Fibroblast of mammary gland (primary cell): ENCODE data around the gene BCAP31.
"Not testable (repeated sequence)": the region's sequence is repeated elsewhere in the genome, so short reads cannot be mapped to it uniquely, and the experiment has no call there.

Experiments
- DNase-seq: peaks from one replicate; pipeline ENCODE4 v3.0.0-alpha.2; 2010; ENCODE audit warnings: low read depth
- H3K4me3 ChIP-seq: 2 replicates; pipeline ENCODE4 v1.5.1; 2011; ENCODE audit warnings: low read depth, mild to moderate bottlenecking, low read length, moderate library complexity; ENCODE audit not compliant: control insufficient read depth
- TF ChIP-seq, protein P1 (sequence below): conservative IDR thresholded peaks from 2 replicates; pipeline ENCODE4 v1.5.1; 2011; ENCODE audit warnings: low read depth, low read length, inconsistent platforms; ENCODE audit not compliant: control insufficient read depth, insufficient read depth

The BCAP31 gene

GRCh38 chrX:153762626-153763173 is 38.5 kb upstream of the BCAP31 start:
- no peak for DNase-seq
- TF ChIP-seq, protein P1, sequence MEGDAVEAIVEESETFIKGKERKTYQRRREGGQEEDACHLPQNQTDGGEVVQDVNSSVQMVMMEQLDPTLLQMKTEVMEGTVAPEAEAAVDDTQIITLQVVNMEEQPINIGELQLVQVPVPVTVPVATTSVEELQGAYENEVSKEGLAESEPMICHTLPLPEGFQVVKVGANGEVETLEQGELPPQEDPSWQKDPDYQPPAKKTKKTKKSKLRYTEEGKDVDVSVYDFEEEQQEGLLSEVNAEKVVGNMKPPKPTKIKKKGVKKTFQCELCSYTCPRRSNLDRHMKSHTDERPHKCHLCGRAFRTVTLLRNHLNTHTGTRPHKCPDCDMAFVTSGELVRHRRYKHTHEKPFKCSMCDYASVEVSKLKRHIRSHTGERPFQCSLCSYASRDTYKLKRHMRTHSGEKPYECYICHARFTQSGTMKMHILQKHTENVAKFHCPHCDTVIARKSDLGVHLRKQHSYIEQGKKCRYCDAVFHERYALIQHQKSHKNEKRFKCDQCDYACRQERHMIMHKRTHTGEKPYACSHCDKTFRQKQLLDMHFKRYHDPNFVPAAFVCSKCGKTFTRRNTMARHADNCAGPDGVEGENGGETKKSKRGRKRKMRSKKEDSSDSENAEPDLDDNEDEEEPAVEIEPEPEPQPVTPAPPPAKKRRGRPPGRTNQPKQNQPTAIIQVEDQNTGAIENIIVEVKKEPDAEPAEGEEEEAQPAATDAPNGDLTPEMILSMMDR = no peak
- H3K4me3 ChIP-seq = no peak overlapping the region

GRCh38 chrX:153761863-153762262 is 37.7 kb upstream of the BCAP31 start:
- H3K4me3 ChIP-seq = no peak overlapping the region
- TF ChIP-seq, protein P1 = no peak
- no peak for DNase-seq

DNA sequence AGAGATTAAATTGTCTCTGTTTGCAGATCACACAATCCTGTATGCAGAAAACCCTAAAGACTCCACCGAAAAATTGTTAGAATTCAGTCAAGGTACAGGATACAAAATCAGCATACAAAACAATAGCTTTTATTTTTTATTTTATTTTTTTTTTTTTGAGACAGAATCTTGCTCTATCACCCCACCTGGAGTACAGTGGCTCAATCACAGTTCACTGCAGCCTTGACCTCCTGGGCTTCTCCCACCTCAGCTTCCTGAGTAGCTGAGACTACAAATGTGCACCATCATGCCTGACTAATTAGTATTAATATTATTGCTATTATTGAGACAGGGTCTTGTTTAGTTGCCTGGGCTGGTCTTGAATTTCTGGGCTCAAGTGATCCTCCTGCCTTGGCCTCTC is 30.9 kb upstream of the BCAP31 start:
- DNase-seq = no peak
- no peak overlapping the region for H3K4me3 ChIP-seq
- TF ChIP-seq, protein P1 = no peak

DNA sequence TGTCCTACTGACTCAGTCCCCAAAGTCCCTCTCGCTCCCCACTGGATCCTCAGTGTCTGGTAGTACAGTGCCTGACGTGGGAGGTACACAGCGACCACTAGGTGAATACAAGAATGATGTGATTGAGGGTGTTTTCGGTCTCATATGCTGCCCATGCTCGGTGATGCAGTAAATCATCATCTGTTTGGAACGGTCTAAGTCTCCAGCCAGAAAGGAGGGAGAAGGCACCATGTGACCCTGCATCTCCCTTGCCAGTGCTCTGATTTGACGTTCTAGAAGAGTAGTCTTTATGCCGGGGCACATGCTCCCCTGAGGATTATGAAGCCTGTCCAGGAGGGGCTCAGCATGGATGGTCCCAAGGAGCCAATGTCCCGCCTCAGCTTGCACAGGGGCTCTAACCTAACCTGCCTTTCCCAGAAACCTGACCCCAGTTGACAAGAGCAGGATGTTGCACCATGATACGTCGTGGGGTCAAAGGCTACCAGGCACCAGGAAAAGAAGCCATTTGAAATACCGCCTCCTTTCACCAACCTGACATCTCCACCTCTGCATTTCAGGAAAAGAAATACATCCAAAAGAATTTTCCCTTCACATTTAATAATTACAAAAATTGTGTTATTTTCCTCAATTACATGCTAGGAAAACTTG is 26.1 kb upstream of the BCAP31 start:
- TF ChIP-seq, protein P1 = no peak

DNA sequence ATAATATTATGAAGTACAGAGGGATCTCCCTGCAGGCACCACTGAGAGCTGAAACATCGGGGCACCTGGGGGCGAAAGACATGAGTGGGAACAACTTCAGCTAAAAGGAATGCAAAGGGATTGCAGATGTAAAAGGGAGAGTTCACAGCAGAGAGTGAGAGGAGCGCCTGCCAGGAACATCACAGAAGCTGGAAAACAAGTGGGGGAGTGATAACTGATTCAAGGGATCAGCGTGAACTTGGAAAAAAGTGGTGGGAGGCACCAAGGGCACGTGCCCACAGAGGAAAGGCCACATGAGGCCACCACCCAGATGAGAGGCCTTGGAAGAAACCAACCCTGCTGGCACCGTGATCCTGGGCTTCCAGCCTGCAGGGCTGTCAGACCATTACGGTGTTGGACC is 24.8 kb upstream of the BCAP31 start:
- DNase-seq, H3K4me3 ChIP-seq: not testable (repeated sequence)

More for the DNA sequence above, 26.1 kb upstream of the BCAP31 start:
- H3K4me3 ChIP-seq = no peak overlapping the region
- no peak for DNase-seq

DNA sequence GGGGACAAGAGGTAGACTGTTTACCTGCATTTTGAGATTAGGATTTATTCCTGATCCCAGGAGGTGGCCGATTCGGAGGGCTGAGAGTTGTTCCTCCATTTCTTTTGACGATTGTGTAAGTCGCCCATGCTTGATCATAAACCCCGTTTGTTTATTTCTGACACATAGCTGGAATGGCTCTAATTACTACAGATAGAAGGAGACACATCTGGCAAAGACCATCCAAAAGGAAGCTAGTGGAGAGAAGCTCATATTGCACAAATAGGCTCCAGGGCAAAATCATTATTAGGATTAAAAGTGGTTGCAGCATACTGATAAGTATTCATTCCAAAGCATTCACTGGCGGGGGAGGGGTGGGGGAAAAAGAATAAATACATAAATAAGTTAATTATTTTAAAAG is 22.8 kb upstream of the BCAP31 start:
- not testable (repeated sequence) for DNase-seq, H3K4me3 ChIP-seq

GRCh38 chrX:153746359-153746758 is 22.2 kb upstream of the BCAP31 start:
- H3K4me3 ChIP-seq = no peak overlapping the region
- TF ChIP-seq, protein P1 = no peak
- no peak for DNase-seq

GRCh38 chrX:153745067-153745433 is 20.9 kb upstream of the BCAP31 start:
- H3K4me3 ChIP-seq, DNase-seq: not testable (repeated sequence)
